SK-N-SH treated with all-trans-retinoic acid at 6 μM for 48 hours (cell line): Measurements from ENCODE around the gene MAGEA8.

Experiments used
- CSDC2 ChIP-seq: fragments of 250-450 bp; sonication (Bioruptor Pico); IDR thresholded peaks from 2 replicates; pipeline ENCODE4 v1.5.0; 2020; ENCODE audit warnings: mild to moderate bottlenecking, moderate library complexity
- ISL1 ChIP-seq: fragments of 250-450 bp; sonication (Bioruptor Pico); IDR thresholded peaks from 2 replicates; pipeline ENCODE4 v2.1.2; 2022; ENCODE audit warnings: mild to moderate bottlenecking, moderate library complexity
- OSR1 ChIP-seq: fragments of 250-450 bp; sonication (Bioruptor Pico); IDR thresholded peaks from 2 replicates; pipeline ENCODE4 v1.8.0; 2022; ENCODE audit warnings: moderate library complexity, mild to moderate bottlenecking, inconsistent platforms
- TOX ChIP-seq: fragments of 250-450 bp; sonication (Bioruptor Pico); IDR thresholded peaks from 2 replicates; pipeline ENCODE4 v1.8.0; 2021; ENCODE audit warnings: mild to moderate bottlenecking, moderate library complexity, borderline replicate concordance
- ZFP3 ChIP-seq: fragments of 250-450 bp; sonication (Bioruptor Pico); IDR thresholded peaks from 2 replicates; pipeline ENCODE4 v1.5.0; 2020; ENCODE audit warnings: mild to moderate bottlenecking, moderate library complexity
- ZFP30 ChIP-seq: fragments of 450-650 bp; formaldehyde crosslinking; IDR thresholded peaks from 2 replicates; pipeline ENCODE4 v1.5.0; 2022; ENCODE audit warnings: mild to moderate bottlenecking, moderate library complexity
- ZNF8 ChIP-seq: fragments of 450-650 bp; formaldehyde crosslinking; IDR thresholded peaks from 2 replicates; pipeline ENCODE4 v1.5.0; 2020; ENCODE audit warnings: mild to moderate bottlenecking, moderate library complexity
- TF ChIP-seq, protein P1 (sequence below): fragments of 250-450 bp; sonication (Bioruptor Pico); IDR thresholded peaks from 2 replicates; pipeline ENCODE4 v1.5.0; 2020; ENCODE audit warnings: mild to moderate bottlenecking, moderate library complexity
- TF ChIP-seq, protein P2 (sequence below): fragments of 250-450 bp; sonication (Bioruptor Pico); IDR thresholded peaks from 2 replicates; pipeline ENCODE4 v1.8.0; 2021; ENCODE audit warnings: low read depth, mild to moderate bottlenecking, moderate library complexity, borderline replicate concordance
- TF ChIP-seq, protein P3 (sequence below): fragments of 250-450 bp; sonication (Bioruptor Pico); IDR thresholded peaks from 2 replicates; pipeline ENCODE4 v1.8.0; 2020; ENCODE audit warnings: mild to moderate bottlenecking, moderate library complexity, borderline replicate concordance
- TF ChIP-seq, protein P4 (sequence below): fragments of 250-450 bp; sonication (Bioruptor Pico); IDR thresholded peaks from 2 replicates; pipeline ENCODE4 v1.5.1; 2020; ENCODE audit warnings: low read depth, mild to moderate bottlenecking, moderate library complexity

DNA sequence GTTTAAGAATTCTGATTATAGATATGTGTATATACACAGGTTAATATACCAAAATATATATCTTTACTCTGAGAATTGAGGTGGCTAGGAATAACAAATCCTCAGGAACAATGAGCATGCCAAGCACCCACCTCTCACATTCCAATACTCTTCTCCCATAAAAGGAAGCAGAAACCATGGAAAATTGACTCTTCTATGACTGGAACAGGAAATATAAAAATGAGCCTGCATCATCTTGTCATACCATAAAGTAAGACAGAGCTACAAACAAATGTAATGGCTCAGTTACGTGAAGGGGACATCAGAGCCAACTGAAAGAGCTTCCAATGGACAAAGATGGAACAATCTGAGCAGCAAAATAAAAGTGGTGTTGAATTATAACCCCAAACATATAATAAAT is 3.8 kb upstream of the MAGEA8 start:
- TF ChIP-seq ZFP30 (CRISPR knock-in tag) (no peak), TOX (CRISPR knock-in tag) (no peak), ZFP3 (CRISPR knock-in tag) (no peak), OSR1 (CRISPR knock-in tag) (no peak), CSDC2 (CRISPR knock-in tag) (no peak), ZNF8 (no peak), ISL1 (CRISPR knock-in tag) (no peak)
- TF ChIP-seq, protein P1, sequence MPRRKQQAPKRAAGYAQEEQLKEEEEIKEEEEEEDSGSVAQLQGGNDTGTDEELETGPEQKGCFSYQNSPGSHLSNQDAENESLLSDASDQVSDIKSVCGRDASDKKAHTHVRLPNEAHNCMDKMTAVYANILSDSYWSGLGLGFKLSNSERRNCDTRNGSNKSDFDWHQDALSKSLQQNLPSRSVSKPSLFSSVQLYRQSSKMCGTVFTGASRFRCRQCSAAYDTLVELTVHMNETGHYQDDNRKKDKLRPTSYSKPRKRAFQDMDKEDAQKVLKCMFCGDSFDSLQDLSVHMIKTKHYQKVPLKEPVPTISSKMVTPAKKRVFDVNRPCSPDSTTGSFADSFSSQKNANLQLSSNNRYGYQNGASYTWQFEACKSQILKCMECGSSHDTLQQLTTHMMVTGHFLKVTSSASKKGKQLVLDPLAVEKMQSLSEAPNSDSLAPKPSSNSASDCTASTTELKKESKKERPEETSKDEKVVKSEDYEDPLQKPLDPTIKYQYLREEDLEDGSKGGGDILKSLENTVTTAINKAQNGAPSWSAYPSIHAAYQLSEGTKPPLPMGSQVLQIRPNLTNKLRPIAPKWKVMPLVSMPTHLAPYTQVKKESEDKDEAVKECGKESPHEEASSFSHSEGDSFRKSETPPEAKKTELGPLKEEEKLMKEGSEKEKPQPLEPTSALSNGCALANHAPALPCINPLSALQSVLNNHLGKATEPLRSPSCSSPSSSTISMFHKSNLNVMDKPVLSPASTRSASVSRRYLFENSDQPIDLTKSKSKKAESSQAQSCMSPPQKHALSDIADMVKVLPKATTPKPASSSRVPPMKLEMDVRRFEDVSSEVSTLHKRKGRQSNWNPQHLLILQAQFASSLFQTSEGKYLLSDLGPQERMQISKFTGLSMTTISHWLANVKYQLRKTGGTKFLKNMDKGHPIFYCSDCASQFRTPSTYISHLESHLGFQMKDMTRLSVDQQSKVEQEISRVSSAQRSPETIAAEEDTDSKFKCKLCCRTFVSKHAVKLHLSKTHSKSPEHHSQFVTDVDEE (CRISPR knock-in tag), result no peak
- TF ChIP-seq, protein P2, sequence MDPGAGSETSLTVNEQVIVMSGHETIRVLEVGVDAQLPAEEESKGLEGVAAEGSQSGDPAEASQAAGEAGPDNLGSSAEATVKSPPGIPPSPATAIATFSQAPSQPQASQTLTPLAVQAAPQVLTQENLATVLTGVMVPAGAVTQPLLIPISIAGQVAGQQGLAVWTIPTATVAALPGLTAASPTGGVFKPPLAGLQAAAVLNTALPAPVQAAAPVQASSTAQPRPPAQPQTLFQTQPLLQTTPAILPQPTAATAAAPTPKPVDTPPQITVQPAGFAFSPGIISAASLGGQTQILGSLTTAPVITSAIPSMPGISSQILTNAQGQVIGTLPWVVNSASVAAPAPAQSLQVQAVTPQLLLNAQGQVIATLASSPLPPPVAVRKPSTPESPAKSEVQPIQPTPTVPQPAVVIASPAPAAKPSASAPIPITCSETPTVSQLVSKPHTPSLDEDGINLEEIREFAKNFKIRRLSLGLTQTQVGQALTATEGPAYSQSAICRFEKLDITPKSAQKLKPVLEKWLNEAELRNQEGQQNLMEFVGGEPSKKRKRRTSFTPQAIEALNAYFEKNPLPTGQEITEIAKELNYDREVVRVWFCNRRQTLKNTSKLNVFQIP (CRISPR knock-in tag), result no peak
- TF ChIP-seq, protein P3, sequence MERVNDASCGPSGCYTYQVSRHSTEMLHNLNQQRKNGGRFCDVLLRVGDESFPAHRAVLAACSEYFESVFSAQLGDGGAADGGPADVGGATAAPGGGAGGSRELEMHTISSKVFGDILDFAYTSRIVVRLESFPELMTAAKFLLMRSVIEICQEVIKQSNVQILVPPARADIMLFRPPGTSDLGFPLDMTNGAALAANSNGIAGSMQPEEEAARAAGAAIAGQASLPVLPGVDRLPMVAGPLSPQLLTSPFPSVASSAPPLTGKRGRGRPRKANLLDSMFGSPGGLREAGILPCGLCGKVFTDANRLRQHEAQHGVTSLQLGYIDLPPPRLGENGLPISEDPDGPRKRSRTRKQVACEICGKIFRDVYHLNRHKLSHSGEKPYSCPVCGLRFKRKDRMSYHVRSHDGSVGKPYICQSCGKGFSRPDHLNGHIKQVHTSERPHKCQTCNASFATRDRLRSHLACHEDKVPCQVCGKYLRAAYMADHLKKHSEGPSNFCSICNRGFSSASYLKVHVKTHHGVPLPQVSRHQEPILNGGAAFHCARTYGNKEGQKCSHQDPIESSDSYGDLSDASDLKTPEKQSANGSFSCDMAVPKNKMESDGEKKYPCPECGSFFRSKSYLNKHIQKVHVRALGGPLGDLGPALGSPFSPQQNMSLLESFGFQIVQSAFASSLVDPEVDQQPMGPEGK (CRISPR knock-in tag), result no peak
- TF ChIP-seq, protein P4, sequence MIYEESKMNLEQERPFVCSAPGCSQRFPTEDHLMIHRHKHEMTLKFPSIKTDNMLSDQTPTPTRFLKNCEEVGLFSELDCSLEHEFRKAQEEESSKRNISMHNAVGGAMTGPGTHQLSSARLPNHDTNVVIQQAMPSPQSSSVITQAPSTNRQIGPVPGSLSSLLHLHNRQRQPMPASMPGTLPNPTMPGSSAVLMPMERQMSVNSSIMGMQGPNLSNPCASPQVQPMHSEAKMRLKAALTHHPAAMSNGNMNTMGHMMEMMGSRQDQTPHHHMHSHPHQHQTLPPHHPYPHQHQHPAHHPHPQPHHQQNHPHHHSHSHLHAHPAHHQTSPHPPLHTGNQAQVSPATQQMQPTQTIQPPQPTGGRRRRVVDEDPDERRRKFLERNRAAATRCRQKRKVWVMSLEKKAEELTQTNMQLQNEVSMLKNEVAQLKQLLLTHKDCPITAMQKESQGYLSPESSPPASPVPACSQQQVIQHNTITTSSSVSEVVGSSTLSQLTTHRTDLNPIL, result no peak
